Left cardiac atrium (tissue), 4 donors: ENCODE results near the gene THAP3. TPM values are rescaled to one million over a fixed set of nuclear protein-coding genes. Genes with fewer than 3 reads are reported as not detected.

ENCODE experiments used
- ATAC-seq, 2 donors: fragments of 200-7000 bp; cut with Tn5 transposase; one replicate each; pipeline ENCODE4 v1.9.1; 2020; ENCODE audit warnings: mild to moderate bottlenecking in 2 of 2, moderate library complexity in 2 of 2
- DNase-seq: peaks from one replicate; pipeline ENCODE4 v3.0.0-alpha.2; 2020
- intact Hi-C, 2 donors: fragments of 100-400 bp; cut with DNase I; formaldehyde crosslinking; loops; one replicate each; pipeline versions ENCODE4 v1.14.1 to v1.15.1; 2022 to 2023
- total RNA-seq, 2 donors: library from RNA; stranded (reverse); fragmentation: NEBNext Ultra II Directional; extraction: Animal tissue kit (Norgen Biotek cat#: 25700); gene quantifications; one replicate each; pipeline ENCODE4 v1.2.1, GENCODE V29; 2021
- donor health status: DM: no; HTN: yes; CAD: no.
- donor health status: DM: no; HTN: yes; CAD: no; lungs with severe emphysema.
- donor health status: DM: yes; HTN: yes; CAD: no.
- donor health status: Dilated cardiomyopathy.

The THAP3 gene
- total RNA-seq, 2 donors from 2014 or later, result 8.9 to 14.6 TPM

- intact Hi-C loops, result no loop called here
- DNase-seq (peak; percentile 66), ATAC-seq (peak; percentile 28 to 38)
These were observed 22.6 kb upstream of the THAP3 start for GRCh38 chr1:6601923-6602668.

GRCh38 chr1:6602669-6603237 is 21.9 kb upstream of the THAP3 start, which contains the start of gene KLHL21:
Gene KLHL21, minus strand, starts transcription at chr1:6602869. Its CDS starts 52 bp downstream, at chr1:6602817.
- intact Hi-C loops, result no loop called here
- ATAC-seq, result peak; percentile 81 to 86
- DNase-seq, result peak; percentile 93

GRCh38 chr1:6603238-6603914 is 21.3 kb upstream of the THAP3 start:
- intact Hi-C loops, result no loop called here
- peak; percentile 75 for DNase-seq
- ATAC-seq, result peak; percentile 20 to 42

GRCh38 chr1:6603915-6604558 is 20.6 kb upstream of the THAP3 start:
- ATAC-seq (peak; percentile 20 to 29), DNase-seq (peak; percentile 86)
- intact Hi-C loops, result no loop called here

- intact Hi-C loops, result no loop called here
- ATAC-seq, result peak; percentile 66 to 69
- peak; percentile 60 for DNase-seq
These were observed 11.9 kb upstream of the THAP3 start for GRCh38 chr1:6612641-6613360.

- DNase-seq (peak; percentile 100), ATAC-seq (peak; percentile 96 to 98)
- intact Hi-C loops, result no loop called here
These were observed 11.2 kb upstream of the THAP3 start, which contains the start of gene PHF13 for GRCh38 chr1:6613361-6614018. Gene PHF13, plus strand, starts transcription at chr1:6613731. Its CDS starts 336 bp downstream, at chr1:6614067.

GRCh38 chr1:6614019-6614928 is 10.4 kb upstream of the THAP3 start:
- DNase-seq (peak; percentile 69), ATAC-seq (peak; percentile 8 to 21)
- intact Hi-C loops, result no loop called here

- ATAC-seq (no peak), DNase-seq (no peak)
- intact Hi-C loops, result no loop called here
These were observed 9.5 kb upstream of the THAP3 start for GRCh38 chr1:6614929-6615785.

- DNase-seq (no peak), ATAC-seq (no peak)
- intact Hi-C loops, result no loop called here
These were observed 5.6 kb upstream of the THAP3 start for GRCh38 chr1:6619045-6619444.

- intact Hi-C loops, result no loop called here
- ATAC-seq (no peak), DNase-seq (no peak)
These were observed 3.0 kb upstream of the THAP3 start for GRCh38 chr1:6621429-6622391.

- intact Hi-C loops, result no loop called here
- ATAC-seq (peak in 1 of 2 donors; percentile 28), DNase-seq (no peak)
These were observed 2.1 kb upstream of the THAP3 start for GRCh38 chr1:6622396-6623152.

- no peak for ATAC-seq
- intact Hi-C loops, result no loop called here
- DNase-seq, result no peak
These were observed 1.3 kb upstream of the THAP3 start for GRCh38 chr1:6623269-6623965.

- DNase-seq, result no peak
- intact Hi-C loops, result loop anchor here in 1 of 2 donors (5.0 kb wide), 1 partner anchor 43 kb away; no protein-coding TSS in a partner anchor
- ATAC-seq, result peak; percentile 9 to 32
These were observed 999 bp downstream of the THAP3 start for GRCh38 chr1:6625584-6626149.

GRCh38 chr1:6627031-6627430 is 2.4 kb downstream of the THAP3 start:
- DNase-seq, result no peak
- intact Hi-C loops, result loop anchor here in 1 of 2 donors (5.0 kb wide), 1 partner anchor 45 kb away; no protein-coding TSS in a partner anchor
- no peak for ATAC-seq
